ENCODE data around the gene NDUFS7.

DNA sequence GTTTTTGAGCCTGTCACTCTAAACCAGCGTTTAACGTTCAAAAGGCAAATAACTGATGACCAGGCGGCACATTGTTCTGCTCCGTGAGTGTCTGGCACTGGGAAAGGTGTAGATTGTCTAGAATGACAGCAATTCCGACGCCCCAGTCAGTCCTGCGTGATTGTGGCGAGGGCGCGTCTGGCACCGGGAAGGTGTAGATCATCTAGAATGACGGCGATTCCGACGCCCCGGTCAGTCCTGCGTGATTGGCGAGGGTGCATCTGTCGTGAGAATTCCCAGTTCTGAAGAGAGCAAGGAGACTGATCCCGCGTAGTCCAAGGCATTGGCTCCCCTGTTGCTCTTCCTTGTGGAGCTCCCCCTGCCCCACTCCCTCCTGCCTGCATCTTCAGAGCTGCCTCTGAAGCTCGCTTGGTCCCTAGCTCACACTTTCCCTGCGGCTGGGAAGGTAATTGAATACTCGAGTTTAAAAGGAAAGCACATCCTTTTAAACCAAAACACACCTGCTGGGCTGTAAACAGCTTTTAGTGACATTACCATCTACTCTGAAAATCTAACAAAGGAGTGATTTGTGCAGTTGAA, 26.1 kb upstream of the NDUFS7 start:
- no peak for TF ChIP-seq POLR2A (IDR thresholded peaks at IDR 0.05; ENCODE audit: low read length)
- no peak for TF ChIP-seq GATA1 (IDR thresholded peaks at IDR 0.05; ENCODE audit: low read depth, low read length)

Data from erythroblast (primary cell).